Measurements from ENCODE around the gene PSMB4.
"Not testable (repeated sequence)": the region's sequence is repeated elsewhere in the genome, so short reads cannot be mapped to it uniquely, and the experiment has no call there.

PSMB4 gene

GRCh38 chr1:151390221-151391078 lies 8.9 kb upstream of the PSMB4 start:
- not testable (repeated sequence) for FAIRE-seq

GRCh38 chr1:151391079-151391563 lies 8.3 kb upstream of the PSMB4 start:
- FAIRE-seq, result no peak

GRCh38 chr1:151393583-151393982 lies 5.8 kb upstream of the PSMB4 start:
- FAIRE-seq, result no peak

GRCh38 chr1:151396265-151396664 lies 3.1 kb upstream of the PSMB4 start:
- FAIRE-seq, result not testable (repeated sequence)

GRCh38 chr1:151401125-151401788 lies 1.9 kb downstream of the PSMB4 start:
- no peak for FAIRE-seq

GRCh38 chr1:151401860-151402259 lies 2.5 kb downstream of the PSMB4 start:
- no peak for FAIRE-seq

- FAIRE-seq, result no peak
Observed at GRCh38 chr1:151402764-151403163, 3.4 kb downstream of the PSMB4 start.

- no peak for FAIRE-seq
Observed at GRCh38 chr1:151403612-151404011, 4.2 kb downstream of the PSMB4 start.

GRCh38 chr1:151405187-151405951 lies 6.0 kb downstream of the PSMB4 start:
- no peak for FAIRE-seq

GRCh38 chr1:151406176-151406575 lies 6.8 kb downstream of the PSMB4 start:
- FAIRE-seq, result no peak

- no peak for FAIRE-seq
Observed at GRCh38 chr1:151407304-151407703, 7.9 kb downstream of the PSMB4 start.

- FAIRE-seq, result no peak
Observed at GRCh38 chr1:151408891-151409290, 9.5 kb downstream of the PSMB4 start.

- no peak for FAIRE-seq
Observed at GRCh38 chr1:151411884-151412283, 12.5 kb downstream of the PSMB4 start.

- FAIRE-seq, result no peak
Observed at GRCh38 chr1:151416231-151416630, 16.9 kb downstream of the PSMB4 start.

GRCh38 chr1:151418081-151418480 lies 18.7 kb downstream of the PSMB4 start:
- FAIRE-seq, result no peak

- no peak for FAIRE-seq
Observed at GRCh38 chr1:151419819-151420218, 20.4 kb downstream of the PSMB4 start.

GRCh38 chr1:151425103-151425502 lies 25.7 kb downstream of the PSMB4 start:
- no peak for FAIRE-seq

GRCh38 chr1:151428068-151428467 lies 28.7 kb downstream of the PSMB4 start:
- no peak for FAIRE-seq

GRCh38 chr1:151433827-151434226 lies 34.5 kb downstream of the PSMB4 start:
- not testable (repeated sequence) for FAIRE-seq

GRCh38 chr1:151435174-151435573 lies 35.8 kb downstream of the PSMB4 start:
- no peak for FAIRE-seq

- no peak for FAIRE-seq
Observed at GRCh38 chr1:151436985-151437384, 37.6 kb downstream of the PSMB4 start.

- not testable (repeated sequence) for FAIRE-seq
Observed at GRCh38 chr1:151437396-151437795, 38.0 kb downstream of the PSMB4 start.
